Fibroblast of pulmonary artery (primary cell): ENCODE measurements around the gene ELMOD3.
"Not testable (repeated sequence)": the region's sequence is repeated elsewhere in the genome, so short reads cannot be mapped to it uniquely, and the experiment has no call there.

Experiments used
- DNase-seq: peaks from one replicate; pipeline ENCODE4 v3.0.0-alpha.2; 2010; ENCODE audit warnings: low read depth
- H3K4me3 ChIP-seq: replicated peaks from 2 replicates; pipeline ENCODE4 v1.5.1; 2011; ENCODE audit warnings: low read depth, mild to moderate bottlenecking, control low read depth, low read length, moderate library complexity
- TF ChIP-seq, protein P1 (sequence below): IDR thresholded peaks from 2 replicates; pipeline ENCODE4 v1.5.1; 2011; ENCODE audit warnings: mild to moderate bottlenecking, control low read depth, low read length, inconsistent platforms; ENCODE audit errors: missing control alignments

ELMOD3 gene

DNA sequence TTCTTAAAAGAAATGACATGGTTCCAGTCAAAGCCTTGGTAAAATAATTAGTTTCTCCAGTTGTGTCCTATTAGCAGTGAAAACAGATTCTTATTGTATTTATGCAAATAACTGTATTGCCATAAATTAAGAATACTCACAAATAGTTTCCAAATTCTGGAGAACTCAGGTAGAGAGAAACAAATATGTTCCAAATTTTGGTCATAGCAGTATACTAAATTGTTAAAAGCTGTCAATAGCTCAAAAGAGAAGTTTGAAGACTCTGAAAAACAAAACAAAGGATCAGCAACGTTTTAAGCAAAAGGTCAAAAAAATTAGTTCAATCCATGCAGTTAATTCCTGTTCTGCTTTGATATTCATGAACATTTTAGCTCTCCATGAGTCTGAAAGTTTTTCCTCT lies 25.5 kb downstream of the ELMOD3 start:
- DNase-seq: no peak
- no peak overlapping the region for H3K4me3 ChIP-seq
- TF ChIP-seq, protein P1, sequence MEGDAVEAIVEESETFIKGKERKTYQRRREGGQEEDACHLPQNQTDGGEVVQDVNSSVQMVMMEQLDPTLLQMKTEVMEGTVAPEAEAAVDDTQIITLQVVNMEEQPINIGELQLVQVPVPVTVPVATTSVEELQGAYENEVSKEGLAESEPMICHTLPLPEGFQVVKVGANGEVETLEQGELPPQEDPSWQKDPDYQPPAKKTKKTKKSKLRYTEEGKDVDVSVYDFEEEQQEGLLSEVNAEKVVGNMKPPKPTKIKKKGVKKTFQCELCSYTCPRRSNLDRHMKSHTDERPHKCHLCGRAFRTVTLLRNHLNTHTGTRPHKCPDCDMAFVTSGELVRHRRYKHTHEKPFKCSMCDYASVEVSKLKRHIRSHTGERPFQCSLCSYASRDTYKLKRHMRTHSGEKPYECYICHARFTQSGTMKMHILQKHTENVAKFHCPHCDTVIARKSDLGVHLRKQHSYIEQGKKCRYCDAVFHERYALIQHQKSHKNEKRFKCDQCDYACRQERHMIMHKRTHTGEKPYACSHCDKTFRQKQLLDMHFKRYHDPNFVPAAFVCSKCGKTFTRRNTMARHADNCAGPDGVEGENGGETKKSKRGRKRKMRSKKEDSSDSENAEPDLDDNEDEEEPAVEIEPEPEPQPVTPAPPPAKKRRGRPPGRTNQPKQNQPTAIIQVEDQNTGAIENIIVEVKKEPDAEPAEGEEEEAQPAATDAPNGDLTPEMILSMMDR: no peak

DNA sequence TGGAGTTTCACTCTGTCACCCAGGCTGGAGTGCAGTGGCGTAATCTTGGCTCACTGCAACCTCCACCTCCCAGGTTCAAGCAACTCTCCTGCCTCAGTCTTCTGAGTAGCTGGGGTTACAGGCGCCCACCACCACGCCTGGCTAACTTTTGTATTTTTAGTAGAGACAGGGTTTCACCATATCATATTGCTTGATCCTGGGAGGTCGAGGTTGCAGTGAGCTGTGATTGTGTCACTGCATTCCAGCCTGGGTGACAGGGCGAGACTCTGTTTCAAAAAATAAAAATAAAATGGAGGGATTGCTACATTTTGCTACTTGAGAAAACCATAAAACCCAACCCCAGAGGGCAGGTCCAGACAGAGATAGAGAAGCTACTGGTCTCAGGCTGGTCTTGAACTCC lies 28.6 kb downstream of the ELMOD3 start:
- H3K4me3 ChIP-seq, DNase-seq: not testable (repeated sequence)

DNA sequence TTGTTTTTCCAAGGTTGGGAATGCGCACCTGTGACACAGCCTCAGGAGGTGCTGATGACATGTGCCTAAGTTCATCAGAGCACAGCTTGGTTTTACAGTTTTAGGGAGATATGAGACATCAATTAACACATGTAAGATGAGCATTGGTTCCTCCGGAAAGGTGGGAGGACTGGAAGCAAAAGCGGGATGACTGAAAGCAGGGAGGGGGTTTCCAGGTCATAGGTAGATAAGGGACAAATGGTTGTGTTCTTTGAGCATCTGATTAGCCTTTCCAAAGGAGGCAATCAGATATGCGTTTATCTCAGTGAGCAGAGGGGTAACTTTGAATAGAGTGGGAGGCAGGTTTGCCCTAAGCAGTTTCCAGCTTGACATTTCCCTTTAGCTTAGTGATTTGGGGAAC lies 29.3 kb downstream of the ELMOD3 start:
- H3K4me3 ChIP-seq: no peak overlapping the region
- TF ChIP-seq, protein P1: no peak
- DNase-seq: no peak

DNA sequence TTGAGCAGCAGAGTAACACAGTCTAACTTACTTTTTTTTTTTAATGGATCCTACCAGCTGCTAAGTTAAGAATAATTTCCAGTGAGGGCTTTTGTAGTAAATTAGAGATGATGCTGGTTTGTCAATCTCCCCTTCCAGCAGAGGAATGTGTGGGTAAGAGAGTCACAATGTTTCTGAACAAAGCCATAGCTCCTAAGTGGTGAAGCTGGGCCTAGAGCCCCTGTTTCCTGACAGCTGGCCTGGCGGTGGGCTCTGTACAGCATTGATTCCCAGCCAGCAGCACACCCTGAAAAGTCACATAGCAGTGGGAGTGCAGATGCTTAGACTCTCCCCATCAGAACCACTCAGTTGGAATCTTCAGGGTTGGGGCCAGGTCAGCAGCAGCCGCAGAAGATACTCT lies 31.2 kb downstream of the ELMOD3 start:
- TF ChIP-seq, protein P1: no peak
- H3K4me3 ChIP-seq: no peak overlapping the region
- no peak for DNase-seq

DNA sequence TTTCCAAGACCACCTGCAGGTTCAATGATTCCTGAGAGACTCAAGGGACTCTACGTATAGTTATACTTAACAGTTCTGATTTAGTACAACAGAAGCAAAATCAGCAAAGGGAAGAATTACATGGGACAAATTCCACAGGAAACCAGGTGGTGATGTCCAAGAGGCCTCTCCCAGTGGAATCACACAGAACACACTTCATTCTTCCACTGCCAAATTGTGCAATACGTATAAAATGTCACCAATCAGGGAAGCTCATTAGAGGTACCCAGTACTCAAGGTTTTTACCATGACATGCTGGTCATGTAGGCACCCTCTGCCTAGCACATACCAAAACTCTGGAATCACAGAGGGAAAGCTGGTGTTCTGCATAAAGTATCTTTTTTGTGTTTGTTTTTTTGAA lies 33.2 kb downstream of the ELMOD3 start:
- H3K4me3 ChIP-seq: no peak overlapping the region
- no peak for DNase-seq
- TF ChIP-seq, protein P1: no peak

DNA sequence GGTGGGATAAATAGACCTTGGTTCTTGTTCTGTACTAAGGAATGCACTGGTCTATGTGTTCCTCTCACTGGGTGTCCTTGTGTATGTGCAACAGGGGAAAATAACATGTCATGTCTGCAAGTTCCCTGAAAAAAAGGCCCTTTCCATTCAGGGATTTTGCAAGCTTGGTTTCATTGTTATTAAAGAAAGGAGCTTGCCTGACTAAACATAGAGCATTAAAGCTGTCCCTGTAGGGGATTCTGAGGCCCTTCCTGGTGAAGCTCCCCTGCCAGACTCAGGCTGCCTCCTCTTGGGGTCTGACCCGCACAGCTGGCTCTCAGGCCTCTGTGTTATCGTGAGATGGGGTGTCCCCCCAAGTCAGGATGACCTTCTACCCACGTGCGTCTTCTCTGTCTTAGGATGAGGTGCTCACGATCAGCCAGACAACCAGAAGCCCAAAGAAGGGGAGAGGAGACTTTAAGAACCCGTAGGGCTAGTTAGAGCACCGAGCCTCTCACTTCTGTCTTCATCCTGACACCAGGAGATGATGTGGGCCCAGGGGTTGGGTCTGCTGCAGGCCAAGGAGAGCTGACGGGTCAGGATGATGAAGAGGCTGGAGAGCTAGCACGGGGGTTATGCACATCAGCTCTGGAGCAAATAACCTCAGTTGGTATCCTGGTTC lies 34.4 kb downstream of the ELMOD3 start:
- no peak overlapping the region for H3K4me3 ChIP-seq
- DNase-seq: no peak
- TF ChIP-seq, protein P1: no peak

DNA sequence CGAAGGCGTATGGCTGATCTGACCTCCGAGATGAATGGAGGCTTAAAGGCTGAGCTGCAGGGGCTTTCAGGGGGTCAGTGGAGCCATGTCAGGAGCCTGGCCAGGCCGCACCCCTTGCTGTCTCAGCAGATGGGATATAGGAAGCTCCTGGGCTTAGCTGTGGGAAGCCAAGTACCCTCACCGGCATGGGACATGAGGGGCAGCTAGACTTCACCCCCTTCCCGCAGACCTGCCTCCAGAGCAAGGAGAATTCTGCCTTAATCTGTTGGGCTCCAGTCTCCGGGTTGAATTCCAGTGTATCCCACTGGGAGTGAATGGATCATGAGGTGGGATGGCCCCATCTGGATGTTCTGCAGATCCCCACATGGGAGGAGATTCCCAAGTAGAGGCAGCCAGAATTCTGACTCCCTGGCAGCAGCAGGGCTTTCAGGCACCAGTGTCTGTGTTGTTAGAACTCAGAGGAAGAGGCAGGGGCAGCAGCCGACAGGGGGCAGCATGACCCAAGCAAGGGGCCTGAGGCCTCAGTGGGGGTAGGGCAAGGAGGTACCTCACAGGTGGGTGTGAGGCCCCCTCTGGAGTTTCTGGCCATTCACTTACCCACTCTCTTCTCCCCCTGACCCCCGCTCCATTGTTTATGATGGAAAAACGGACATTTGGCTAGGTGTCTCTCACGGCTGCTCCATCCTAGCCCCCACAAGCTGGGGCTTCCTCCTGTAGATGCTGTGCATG lies 36.5 kb downstream of the ELMOD3 start:
- TF ChIP-seq, protein P1: peak; percentile 73

More for the DNA sequence above, 36.5 kb downstream of the ELMOD3 start:
- DNase-seq: peak; percentile 44
- H3K4me3 ChIP-seq: no peak overlapping the region
